ENCODE results near the gene MAP2.

MAP2 gene

DNA sequence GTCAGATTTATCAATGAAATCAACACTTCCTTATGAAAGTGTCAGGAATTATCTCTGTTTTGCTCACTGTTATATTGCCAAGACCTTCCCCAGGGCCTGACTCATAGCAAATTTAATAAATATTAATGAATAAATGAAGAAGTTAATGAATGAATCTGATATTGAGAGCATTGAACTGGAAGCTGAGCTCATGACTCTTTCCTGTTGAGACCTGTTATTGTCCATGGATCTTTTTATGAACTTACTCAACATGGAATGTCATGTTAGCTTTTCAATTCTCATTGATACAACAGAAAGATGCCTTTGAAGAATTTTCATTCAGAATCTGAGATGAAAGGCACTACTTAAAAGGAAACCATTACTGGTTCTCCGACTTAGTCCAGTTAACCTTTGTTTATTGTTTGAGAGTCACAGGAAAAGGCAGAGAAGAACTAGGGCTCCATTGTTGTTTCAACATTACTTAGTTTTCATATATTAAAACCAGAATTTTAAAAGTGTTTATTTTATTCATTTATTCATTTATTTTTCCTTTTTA, 257.4 kb downstream of the MAP2 start:
- Histone ChIP-seq H3K4me3 (no peak overlapping the region), H3K27ac (no peak overlapping the region)

DNA sequence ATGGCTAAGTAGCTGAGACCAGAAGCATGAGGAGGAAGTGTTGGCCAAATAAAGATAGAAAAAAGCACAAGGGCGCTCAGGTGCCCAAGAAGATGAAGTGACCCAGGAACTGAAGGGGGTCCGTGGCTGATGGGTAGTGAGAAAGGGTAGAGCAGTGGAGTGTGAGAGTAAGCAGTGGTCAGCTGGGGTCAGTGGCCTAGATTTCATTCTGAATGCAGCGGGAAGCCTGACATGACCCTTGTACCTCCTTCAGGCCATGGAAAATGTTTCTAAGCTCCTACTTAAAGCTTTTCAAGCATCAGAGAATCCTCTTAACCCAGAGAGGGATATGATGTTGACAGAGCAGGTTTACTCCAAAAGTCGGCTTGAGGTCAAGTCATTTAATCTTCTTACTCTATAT, 258.8 kb downstream of the MAP2 start:
- H3K27ac ChIP-seq, result no peak overlapping the region

DNA sequence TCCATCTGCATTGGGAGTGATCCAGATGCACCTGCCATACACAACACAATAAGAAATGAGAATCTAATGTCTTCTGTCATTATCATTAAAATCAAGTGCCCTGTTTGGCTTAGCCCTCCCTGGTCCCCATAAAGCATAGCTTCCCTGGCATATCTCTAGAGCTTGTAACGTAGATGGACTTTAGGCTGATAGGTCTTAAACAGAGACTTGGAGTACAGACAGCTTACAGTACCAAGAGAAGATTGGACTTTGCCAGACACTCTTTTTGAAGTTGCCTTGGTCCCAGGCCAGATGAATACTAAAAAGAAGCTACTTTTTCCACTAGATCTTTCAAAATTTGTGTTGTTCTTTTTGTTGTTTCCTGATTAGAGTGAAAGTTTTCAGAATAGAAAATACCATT, 261.5 kb downstream of the MAP2 start:
- H3K27ac ChIP-seq, result no peak overlapping the region
- no peak overlapping the region for H3K4me3 ChIP-seq

More for the DNA sequence above, 258.8 kb downstream of the MAP2 start:
- no peak overlapping the region for H3K4me3 ChIP-seq

DNA sequence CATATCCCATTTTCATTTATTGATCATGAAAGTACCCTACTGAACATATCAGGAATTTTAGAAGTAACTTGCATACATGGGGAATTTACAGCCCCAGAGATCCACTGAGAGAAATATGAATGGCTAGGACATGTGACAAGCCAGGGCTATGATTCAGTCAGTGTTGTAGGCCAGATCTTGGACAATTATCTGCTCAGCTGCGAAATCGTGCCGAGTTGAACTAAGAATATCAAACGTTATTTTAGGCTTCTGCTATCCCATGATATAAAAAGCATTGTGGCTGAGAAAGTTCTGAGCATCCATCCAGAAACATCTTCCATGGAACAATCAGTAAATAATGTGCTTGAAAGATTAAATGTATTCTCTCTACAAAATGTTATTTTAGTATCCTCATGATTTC, 262.1 kb downstream of the MAP2 start:
- H3K4me3 ChIP-seq, result no peak overlapping the region

DNA sequence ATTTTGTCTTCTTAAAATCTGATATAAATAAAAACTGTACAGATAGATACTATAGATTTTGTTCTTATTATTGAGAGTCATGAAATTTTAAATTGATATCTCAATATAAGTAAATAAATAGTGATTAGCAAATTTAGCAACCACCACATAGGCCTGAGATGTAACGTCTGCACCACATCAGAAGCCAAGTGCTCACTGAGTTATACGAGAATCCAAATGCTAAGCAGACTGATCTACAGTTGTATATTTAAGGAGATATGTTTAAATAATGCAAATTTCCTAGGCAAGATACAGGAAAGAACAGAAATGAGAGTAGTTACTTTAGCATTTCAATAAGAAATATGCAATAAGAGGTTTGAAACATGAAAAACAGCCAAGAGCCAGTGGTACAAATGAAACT, 262.6 kb downstream of the MAP2 start:
- H3K4me3 ChIP-seq, result no peak overlapping the region
- H3K27ac ChIP-seq, result no peak overlapping the region

More for the DNA sequence above, 262.1 kb downstream of the MAP2 start:
- H3K27ac ChIP-seq, result no peak overlapping the region

DNA sequence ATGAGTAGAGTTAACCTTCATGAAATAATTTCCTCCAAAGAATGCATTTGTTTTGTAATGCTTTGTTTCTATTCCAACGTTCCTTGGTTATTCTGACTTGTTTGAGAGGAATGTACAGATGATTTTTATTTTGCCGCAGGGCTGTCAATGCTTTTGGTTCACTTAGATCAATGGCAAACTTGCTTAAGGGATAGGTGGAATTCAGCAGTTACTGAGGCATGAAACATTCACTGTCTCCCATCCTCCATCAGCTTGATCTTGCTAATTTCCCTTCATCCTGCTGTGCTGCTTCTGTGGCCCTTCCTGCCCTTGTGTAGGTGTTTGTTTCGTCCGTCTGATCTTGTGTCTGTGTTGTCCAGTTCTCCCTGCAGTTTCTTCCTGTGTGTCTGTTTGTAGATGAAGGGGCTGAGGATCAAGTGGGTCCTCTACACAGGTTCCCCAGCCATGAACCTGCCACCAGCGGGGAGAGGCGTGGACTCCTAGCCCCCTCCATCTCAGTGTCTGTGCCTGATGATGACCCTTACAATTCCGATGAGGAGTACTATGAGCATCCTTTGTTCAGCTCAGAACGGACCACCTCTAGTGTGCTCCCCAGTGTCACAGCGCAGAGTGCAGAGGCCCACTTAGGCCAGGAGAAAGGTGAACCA, 263.6 kb downstream of the MAP2 start:
- no peak overlapping the region for H3K4me3 ChIP-seq
- H3K27ac ChIP-seq, result no peak overlapping the region

DNA sequence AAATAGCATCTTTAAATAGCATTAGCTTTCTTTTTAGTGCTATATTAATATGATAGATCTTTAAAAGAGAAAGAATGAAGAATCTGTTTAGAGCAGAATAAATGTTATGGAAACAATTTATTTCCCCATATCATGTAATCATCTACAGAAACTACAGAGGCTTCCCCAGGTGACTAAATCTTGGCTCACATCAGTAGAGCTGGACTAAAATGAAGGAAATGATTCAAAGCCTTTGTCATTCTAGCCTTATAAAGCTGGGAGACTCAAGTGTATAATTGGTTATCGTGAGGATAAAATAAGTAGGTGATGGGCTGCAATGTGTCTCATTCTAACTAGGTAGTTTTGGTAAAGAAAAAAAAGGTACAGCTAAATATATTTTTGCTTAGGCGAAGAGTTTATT, 264.5 kb downstream of the MAP2 start:
- H3K27ac ChIP-seq, result no peak overlapping the region
- no peak overlapping the region for H3K4me3 ChIP-seq

DNA sequence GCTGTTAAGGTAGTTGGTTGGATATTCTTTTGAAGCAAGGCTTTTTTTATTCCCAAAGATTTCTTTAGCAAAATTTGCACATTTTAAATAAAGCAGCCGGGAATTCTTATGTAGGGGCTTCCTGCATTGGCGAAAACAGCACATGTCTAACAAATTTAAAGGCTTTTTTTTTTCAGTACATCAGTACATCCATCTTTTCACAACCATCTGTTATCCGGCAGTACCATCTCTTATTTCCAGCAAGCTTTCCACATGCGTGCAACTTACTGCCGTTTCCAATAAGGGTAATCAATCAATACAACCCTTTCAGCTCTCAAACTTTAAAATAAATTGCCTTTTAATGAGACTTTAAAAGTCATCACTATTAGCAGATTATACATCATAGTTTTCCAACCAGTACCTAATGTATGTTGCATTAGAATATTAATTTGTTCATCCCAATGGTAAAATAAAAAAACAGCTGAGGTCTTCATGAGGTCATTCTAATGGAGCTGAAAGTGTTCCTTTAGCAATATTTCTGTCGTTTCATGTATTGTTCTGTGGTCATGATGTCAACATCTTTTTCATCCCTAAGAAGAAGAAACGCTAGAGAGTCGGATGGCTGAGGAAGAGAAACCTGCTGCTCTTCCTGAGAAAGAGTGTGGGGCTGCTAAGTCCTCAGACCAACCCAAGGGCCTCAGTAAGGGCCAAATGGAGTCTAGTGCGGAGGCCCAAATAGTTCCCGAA, 266.3 kb downstream of the MAP2 start:
- Histone ChIP-seq H3K4me3 (no peak overlapping the region), H3K27ac (no peak overlapping the region)

DNA sequence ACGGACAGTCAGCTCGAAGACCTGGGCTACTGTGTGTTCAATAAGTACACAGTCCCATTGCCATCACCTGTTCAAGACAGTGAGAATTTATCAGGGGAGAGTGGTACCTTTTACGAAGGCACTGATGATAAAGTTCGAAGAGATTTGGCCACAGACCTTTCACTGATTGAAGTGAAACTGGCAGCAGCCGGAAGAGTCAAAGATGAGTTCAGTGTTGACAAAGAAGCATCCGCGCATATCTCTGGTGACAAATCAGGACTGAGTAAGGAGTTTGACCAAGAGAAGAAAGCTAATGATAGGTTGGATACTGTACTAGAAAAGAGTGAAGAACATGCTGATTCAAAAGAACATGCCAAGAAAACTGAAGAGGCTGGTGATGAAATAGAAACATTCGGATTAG, 270.9 kb downstream of the MAP2 start:
- H3K27ac ChIP-seq, result no peak overlapping the region
- no peak overlapping the region for H3K4me3 ChIP-seq

DNA sequence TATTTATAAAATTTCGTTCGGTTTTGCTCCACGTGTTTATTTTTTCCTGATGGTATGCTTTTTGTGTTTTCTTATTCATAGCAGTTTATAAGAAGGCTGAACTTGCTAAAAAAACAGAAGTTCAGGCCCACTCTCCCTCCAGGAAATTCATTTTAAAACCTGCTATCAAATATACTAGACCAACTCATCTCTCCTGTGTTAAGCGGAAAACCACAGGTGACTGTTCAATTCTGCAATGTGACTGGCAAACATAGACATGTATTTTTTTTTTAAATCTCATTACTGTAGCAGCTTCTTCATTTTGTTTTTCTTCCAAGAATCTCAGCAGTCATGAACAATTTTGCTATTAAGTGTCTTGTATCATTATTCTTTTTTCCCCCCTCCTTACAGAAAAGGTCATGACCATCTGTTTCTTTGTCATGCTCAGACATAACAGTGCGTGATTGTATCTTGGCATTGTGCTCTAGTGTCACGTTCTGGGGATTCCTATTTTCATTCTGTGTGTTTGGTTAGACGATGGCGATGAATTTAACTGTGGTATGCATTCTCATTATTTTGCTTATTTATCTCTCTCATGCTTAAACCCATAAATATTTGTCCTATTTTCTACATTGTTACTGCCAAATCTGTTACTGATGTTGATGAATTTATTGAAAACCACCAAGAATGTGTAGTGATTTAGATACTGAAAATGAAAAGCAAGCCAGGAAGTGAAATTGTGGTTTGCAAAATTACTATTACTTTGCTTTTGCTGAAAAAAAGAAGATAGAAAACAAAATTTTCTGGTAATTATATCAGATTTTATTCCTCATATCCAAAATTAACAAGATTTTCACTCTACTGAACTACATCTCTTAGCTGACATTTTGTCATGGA, 273.2 kb downstream of the MAP2 start:
- no peak overlapping the region for H3K27ac ChIP-seq
- H3K4me3 ChIP-seq, result no peak overlapping the region

DNA sequence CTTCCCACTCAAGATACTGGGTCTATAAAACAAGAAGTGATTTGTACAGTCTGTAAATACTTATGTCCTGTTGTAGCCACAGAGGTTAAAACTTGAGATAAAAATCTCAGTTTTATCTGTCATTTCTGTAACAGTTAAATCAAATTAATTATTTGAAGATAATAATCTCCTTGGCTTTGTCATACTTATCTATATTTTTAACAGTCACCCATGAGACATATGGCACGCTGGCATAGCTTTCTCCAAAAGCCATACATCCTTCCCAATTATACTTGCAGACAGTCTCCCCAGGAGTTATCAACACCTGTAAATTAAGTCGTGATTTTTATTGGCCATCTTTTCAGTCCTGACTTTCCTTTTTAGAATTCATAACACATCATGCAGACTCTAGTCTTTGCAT, 278.9 kb downstream of the MAP2 start:
- no peak overlapping the region for H3K27ac ChIP-seq
- H3K4me3 ChIP-seq, result no peak overlapping the region

DNA sequence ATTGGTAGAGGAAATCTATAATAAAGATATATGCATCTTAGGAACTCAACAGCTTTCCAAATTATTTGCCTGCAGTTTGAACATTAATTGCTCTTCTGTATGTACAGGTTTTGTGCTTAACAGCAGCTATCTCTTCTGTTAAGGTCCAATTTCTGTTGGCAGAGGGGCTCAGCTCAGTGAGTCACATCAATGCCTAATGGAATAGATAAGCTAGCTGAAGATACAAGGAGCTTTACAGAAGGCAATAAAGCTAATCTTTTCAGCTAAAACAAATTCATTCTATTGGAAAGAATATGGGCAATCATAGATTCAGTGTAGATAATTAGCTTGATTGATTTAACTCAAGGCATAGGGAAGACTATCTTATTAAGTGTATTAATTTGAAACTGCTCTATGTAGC, 289.4 kb downstream of the MAP2 start:
- H3K27ac ChIP-seq, result no peak overlapping the region
- H3K4me3 ChIP-seq, result no peak overlapping the region

DNA sequence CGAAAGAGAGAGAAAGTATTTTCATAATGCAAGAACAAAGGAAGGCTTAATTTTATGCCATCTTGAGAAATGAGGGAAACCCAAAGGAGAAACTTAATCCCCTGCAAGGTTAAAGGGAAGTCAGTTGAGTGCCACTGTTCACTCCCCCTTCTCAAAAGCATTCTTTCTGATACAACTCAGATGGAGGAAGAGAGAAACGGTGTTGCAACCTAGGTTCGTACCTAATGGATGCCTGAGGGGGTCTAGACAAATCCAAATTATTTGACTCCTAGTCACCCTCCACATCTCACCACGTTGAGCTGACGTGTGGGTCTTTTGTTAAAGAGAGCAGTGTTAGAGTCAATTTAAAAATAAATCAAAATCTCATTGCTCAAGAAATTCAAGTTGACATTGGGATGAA, 295.2 kb downstream of the MAP2 start:
- Histone ChIP-seq H3K27ac (no peak overlapping the region), H3K4me3 (no peak overlapping the region)

DNA sequence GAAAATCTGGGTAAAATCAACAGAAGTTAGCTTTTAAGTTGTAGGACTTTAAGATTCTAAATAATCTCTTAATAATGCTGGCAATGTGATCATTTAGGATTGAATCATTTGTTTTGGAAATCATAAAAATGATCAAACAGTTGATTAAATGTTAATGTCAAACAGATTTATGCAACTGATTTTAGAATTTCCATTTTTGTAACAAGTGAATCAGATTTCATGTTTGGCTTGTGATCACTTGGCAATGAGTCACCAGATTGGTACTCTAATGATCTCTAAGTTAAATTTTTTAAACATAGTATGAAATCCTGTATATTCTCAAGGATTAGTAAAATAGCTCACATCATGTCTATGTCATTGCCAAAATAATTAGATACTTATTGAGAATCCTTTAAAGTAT, 297.6 kb downstream of the MAP2 start:
- Histone ChIP-seq H3K27ac (no peak overlapping the region), H3K4me3 (no peak overlapping the region)

DNA sequence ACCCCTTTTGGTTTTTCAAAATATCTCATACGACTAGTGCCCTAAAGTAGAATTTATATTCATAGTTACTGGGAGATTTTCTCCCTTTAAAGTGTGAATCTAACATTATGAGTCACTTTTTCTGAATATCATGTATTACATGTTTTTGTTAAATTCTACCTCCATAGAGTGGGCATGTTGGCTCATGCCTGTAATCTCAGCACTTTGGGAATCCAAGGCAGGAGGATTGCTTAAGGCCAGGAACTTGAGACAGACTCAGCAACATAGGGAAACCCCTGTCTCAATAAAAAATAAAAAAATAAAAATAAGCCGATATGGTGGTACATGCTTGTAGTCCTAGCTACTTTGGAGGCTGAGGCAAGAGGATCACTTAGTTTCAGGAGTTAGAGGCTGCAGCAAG, 302.5 kb downstream of the MAP2 start:
- Histone ChIP-seq H3K27ac (no peak overlapping the region), H3K4me3 (no peak overlapping the region)

DNA sequence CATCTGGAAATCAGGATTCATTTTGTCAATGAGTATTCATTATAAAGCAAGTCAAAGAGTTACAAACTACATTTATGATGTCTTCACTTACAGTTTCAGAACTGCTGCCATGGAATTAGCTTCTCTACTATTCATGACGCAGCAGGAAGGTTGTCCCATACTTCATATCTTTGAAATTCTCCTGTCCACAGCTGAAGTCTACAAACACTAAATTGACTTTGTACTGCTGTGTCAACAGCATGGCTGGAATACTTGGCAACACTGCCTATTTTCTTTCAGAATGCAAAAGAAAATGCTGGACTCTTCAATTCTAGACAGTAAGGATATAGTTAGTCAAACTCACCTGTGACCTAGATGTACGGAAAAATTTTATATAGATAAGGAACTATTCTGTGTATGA, 303.2 kb downstream of the MAP2 start:
- H3K27ac ChIP-seq, result no peak overlapping the region
- H3K4me3 ChIP-seq, result no peak overlapping the region

DNA sequence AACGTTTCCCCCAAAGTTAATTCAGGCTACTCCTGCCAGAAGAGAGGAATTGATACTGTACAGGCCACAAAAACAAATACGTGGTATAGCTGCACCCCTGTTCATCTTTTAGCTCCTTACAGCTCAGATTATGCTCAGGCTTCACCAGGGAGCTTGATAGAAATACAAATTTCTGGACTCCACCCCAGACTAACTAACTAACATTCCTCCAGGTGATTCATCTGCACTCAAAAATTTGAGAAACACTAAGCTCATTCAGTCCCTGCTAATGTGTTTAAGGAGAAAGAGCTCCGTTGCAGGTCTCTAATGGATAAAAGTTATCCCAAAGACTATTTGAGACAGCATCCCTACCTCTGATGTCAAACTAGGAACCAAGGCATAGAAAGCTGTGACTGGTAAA, 311.0 kb downstream of the MAP2 start:
- Histone ChIP-seq H3K4me3 (no peak overlapping the region), H3K27ac (no peak overlapping the region)

DNA sequence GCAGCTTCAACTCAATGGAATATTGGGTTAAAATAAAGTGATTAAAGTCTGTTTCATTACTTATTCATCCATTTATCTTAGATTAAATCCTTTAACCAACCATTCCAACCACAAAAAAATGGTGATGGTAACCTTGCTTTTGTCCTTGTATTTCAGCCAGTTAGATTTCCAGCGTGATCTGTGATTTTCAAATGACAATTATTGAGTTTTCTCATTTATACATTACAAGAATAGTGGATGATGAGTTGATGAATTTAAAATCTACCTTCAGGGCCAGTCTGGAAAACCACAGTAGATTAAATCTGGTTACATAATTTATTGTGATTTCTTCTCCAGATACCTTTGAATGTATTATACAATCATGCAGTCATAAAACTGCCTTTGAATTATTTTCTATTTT, 318.1 kb downstream of the MAP2 start:
- no peak overlapping the region for H3K4me3 ChIP-seq
- H3K27ac ChIP-seq, result no peak overlapping the region

DNA sequence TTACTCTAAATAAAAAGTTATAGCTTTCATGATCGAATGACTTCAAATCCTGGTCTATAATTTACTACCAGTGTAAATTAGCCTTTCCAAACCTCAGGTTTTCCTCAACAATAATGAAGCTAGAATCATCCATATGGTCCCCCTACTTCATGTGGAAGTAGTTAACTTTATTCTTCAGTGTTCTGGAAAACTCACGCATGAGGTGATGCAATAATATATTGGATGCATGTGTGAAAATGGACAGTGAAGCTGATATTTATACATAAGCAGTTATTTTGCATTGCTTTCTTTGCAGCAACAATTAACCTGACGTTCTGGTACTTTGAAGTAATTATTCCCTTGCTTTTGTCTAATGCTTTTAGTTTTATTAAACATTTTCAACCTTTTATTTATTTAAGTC, 329.2 kb downstream of the MAP2 start:
- Histone ChIP-seq H3K27ac (no peak overlapping the region), H3K4me3 (no peak overlapping the region)

DNA sequence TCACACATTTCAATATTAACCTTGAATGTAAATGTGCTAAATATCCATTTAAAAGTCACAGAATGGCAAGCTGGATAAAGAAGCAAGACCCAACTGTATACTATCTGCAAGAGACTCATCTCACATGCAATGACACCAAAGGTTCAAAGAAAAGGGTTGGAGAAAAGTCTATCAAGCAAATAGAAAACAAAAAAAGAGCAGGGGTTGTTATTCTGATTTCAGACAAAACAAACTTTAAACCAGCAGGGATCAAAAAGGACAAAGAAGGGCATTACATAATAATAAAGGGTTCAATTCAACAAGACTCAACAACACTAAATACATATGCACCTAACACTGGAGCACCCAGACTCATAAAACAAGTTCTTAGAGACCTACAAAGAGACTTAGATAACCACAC, 333.3 kb downstream of the MAP2 start:
- Histone ChIP-seq H3K27ac (no peak overlapping the region), H3K4me3 (no peak overlapping the region)

DNA sequence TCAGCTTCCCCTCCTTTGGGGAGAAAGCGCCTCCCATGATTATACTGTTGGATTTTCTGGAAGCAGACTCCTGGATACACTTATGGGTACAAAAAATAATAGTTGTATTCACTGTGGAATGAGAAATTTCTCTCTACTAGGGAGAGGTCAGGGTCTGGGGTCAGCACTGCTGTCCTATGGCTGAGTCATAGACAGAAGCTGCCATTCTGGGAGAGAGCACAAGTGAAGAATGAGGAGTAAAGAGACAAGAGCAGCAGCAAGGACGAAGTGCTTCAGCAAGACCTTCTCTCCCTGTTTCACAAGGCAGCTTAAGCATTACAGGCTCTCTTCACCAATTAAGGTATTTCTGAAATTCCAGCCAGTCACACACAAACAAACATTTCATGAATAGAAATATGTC, 337.7 kb downstream of the MAP2 start:
- Histone ChIP-seq H3K27ac (no peak overlapping the region), H3K4me3 (no peak overlapping the region)
